T-helper 1 cell (primary cell): ENCODE measurements around the gene HACL1.
"Not testable (repeated sequence)": the region's sequence is repeated elsewhere in the genome, so short reads cannot be mapped to it uniquely, and the experiment has no call there.

Experiments used
- DNase-seq, 5 donors: peaks; one replicate each; pipeline ENCODE4 v3.0.0-alpha.2; 2012 to 2020

The HACL1 gene

DNA sequence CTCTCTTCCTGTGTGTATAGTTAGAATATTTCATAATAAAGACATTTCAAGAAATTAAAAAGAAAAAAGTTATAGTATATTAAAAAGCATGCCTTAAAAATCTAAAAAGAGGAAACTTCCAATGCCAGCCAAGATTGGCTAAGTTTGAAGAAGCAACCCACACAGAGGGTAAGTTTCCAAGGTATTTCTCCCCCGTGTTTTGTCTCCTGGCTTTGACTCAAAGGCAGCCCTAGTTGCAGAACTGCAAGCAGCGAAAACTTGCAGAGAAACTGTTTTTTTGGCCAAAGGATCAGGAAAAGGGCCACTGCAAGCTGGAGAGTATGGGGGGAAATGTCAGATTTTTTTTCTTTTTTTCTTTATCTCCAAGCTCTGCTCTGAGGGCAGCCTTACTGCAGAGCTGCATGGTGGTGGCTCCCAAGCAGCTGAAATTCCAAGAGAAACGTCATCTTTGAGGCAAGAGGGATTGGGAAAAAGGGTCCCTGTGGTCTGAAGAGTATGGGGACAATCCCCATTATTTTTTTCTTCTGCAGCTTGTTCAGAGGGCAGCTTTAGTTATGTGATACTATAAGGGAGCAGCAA is 23.0 kb downstream of the HACL1 start:
- DNase-seq, result no peak

DNA sequence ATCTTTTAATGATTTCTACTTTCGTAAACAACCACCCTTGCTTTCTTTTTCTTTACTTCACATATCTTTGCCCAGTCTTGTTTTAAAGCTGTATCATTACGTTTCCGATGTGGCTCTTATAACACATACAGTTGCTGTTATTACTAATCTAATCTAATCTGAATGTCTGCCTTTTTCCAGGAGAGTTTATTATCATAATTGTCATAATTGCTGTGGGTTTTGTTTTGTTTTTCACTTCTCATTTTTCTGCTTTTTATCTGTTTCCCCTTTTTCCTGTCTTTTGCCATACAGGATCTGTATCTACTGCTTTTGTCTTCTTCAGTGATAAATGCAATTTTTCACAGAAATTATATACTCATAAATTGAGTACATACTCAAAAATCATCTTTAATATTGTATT is 24.9 kb downstream of the HACL1 start:
- no peak for DNase-seq

DNA sequence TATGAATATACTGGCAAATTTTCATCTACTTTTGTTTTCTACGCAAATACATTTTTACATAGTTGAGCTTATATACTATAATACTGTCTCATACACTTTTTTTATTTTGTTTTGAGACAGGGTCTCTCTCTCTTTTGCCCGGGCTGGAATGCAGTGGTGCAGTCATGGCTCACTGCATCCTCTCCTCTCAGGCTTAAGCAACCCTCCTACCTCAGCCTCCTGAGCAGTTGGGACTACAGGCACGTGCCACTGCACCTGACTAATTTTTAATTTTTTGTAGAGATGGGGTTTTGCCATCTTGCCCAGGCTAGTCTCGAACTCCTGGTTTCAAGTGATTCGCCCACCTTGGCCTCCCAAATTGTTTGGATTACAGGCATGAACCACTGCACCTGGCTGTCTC is 25.9 kb downstream of the HACL1 start:
- DNase-seq, result no peak

DNA sequence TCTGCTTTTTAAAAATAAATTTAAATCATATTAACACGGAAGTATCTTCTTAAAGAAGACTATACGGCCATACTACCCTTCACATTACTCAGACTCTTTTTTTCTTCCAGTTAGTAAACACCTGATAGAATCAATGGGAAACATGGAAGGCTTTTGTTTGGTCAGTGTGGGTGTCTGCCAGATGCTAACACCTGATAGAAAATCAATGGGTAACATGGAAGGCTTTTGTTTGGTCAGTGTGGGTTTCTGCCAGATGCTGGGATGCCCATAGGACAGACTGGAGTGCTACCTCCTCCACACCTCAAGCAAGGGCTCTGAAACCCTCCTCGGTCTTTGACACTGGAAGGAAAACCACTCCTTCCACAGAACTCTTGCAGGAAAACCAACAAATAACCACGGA is 29.2 kb downstream of the HACL1 start:
- DNase-seq, result no peak

DNA sequence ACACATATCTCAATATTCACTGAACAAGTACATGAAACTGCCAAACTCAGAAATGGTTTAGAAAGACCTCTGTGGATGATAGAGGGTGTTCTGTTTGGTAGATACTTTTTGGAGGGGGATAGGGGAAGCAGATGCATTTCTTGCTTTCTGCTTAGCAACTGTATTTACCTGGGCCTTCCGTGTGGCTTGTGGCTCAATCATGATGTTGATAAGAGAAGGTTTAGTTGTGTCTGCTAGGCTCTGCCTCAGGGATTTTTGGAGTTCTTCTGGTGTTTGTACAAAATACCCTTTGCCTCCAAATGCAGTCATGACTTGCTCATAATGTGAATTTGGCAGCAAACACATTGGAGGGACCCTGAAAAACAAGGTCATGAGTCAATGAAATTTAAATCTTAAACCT is 38.2 kb downstream of the HACL1 start:
- DNase-seq, result no peak

DNA sequence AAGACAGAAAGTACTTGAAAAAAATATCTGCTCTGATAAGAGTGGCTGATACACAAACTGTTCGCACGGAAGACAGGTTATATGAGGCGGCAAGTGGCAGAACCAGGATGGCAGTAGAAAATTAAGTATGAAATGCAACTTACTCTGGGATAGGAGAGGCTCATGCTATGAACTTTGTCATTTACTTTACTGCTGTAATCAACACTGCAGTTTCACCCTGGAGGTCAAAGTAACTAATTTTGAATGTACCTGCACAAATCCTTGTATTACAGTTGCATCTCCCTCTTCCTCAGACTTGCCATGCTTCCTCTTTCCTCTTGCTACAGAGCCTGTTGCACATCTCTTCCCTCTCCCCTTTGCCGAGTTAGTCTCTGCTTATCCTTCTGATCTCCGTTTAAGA is 38.8 kb downstream of the HACL1 start:
- no peak for DNase-seq

DNA sequence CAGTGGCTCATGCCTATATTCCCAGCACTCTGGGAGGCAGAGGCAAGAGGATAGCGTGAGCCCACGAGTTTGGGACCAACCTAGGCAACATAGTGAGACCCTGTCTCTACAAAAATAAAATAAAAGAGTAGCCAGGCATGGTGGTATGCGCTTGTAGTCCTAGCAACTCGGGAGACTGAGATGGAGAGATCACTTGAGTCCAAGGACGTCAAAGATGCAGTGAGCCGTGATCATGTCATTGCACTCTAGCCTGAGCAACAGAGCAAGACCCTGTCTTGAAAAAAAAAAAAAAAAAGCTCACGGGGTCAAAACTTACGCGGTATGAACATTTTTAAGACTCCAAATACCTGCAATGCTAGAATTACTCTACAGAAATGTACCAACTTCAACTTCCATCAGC is 42.8 kb downstream of the HACL1 start:
- no peak for DNase-seq

DNA sequence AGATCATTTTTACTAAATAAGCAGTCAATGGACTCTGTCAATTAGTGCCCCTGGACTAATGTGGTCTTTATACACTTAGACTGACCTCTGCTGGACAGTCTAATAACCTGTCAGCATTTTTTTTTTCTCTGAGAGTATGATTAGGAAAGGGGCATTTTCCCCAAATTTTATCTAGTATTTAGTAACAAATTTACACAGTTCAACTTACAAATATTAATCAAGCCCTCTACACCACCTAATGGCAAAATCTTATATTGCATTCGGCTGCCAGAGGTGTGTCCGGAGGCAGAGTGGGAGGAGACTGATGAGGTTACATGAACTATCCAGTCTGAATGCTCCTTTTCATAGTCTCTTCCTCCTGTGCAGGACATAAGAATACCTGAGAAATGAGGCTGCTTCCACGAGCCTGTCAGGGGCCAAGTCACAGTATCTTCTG is 43.8 kb downstream of the HACL1 start:
- peak in 4 of 5 donors; percentile 39 to 78 (median 46) for DNase-seq

DNA sequence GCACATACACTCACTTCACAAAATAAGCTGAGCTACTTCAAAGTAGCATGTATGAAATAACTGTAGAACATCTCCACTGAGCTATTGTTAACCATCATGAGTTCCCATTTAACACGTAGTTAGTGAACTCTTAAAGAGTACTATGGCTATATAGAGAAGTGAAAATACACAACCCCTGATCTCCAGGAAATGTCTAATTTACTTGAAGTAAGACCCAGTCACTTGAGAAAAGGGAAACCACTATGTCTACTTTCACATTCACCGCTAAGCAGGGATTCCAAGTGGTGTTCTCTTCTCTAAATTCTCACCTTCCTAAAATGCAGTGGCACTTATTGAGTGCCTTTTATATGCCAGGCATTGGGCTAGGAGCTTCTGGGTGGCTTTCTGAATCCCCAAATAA is 44.9 kb downstream of the HACL1 start:
- DNase-seq, result peak in 1 of 5 donors; percentile 67

DNA sequence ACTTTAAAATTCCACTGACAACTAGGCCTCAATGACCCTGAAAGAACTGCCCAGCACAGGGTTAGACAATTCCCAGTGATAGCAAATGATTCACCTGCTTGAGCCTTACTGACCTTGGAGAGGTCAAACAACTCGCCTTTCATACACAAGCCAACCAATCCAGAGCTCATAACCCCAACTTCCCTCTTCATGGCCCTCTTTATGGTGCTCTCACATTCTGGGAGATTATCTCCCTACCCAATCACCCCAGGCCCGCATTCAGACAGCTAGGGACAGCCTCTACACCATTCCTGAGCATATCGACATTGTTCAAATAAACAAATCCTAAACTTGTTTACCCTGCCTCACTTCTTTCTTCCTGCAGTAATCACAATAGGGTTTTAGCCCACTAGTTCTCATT is 47.6 kb downstream of the HACL1 start:
- DNase-seq, result no peak

DNA sequence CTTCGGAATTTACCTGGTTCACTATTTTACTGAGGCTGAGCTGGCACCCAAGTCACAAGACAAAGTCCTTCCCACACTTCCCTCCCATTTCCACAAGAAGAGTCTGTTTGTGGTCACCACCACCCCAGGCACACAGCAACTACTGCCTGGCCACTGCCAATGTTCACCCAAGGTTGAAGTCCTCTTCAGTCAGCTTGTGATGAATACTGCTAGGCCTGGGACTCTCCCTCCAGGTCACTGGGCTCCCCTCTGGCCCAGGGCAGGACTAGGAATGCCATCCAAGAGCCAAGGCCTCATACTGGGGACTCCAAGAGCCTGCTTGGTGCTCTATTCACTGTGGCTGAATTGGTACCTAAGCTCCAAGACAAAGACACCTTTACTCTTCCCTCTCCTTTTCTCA is 49.5 kb downstream of the HACL1 start:
- no peak for DNase-seq

DNA sequence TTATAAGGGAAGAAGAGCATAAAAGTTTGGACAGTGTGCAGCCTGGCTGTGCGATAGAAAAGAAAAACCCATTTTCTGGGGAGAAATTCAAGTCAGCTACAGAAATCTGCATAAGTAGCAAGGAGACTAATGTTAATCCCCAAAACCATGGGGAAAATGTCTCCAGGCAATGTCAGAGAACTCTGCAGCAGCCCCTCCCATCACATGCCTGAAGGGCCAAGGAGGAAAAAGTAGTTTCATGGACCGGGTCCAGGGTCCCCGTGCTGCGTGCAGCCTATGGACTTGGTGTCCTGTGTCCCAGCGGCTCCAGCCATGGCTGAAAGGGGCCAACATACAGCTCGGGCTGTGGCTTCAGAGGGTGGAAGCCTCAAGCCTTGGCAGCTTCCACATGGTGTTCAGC is 51.5 kb downstream of the HACL1 start:
- DNase-seq, result no peak

DNA sequence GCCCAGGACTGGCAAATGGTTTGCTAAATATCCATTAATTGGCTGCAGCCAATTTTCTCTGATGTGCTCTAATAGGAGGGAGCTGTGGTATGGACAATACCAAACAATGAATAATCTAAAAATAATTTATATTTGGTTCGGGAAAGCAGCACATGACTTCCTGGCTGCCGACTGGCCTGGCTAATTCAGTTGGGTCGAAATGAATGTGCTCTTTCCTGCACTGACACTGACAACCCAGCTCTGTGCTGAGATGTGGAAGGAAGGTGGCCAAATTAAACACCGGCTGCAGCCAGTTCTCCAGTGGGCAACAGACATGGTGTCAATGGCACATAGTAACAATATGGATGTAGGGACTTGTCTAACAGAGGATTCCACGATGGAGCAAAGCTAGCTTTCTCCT is 58.8 kb downstream of the HACL1 start:
- no peak for DNase-seq

DNA sequence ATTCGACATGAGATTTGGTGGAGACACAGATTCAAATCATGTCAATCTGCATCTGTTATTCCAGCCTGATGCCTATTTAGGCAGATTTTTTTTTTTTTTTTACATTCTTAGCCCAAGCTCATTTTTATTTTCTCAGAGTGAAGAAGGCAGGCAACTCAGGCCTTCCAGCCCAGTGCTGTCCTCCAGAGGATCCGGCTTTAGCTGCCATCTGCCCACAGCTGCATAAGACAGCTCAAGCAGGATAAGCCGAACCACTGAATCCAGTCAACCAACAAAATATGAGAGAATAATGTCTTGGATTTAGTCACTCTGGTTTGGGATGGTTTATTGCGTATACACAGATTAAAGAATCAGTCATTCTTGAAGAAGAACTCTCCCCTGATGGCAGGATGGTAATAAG is 60.0 kb downstream of the HACL1 start:
- DNase-seq, result no peak

DNA sequence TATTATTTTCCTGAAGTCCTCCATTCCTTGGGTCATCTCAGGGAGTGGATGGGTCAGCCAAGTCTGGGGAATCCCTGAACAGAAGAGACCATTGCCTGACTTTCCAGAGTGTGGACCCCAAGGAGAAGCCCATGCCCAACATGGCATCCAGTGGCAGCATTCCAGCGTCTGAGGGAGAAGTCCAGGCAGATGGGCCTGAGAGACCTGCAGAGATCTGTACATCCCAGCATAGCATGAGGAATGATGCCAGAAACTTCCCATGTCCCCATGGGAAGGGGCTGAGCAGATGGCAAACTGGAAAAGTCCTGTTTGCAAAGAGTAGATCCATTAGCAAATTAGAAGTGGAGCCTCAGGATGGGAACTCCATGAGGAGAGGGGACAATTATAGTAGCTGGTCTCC is 62.3 kb downstream of the HACL1 start:
- DNase-seq, result no peak

DNA sequence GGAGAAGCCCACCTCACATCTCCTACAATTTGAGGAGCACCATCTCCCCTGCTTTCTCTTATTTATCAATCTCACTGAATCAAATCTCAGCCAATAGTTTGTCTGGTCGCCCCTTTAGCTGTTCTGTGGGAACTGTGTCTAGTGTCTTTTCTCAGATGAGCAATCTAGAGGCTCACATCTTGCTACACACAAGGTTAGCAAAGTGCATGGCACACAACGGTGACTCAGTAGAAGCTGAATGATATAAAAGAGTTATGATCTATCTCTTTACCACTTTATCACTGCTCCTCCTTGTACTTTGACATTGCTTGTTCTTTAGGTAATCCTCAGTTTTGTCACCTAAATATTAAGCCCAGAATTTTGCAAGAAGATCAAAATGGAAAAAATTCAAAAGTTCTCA is 63.0 kb downstream of the HACL1 start:
- no peak for DNase-seq

DNA sequence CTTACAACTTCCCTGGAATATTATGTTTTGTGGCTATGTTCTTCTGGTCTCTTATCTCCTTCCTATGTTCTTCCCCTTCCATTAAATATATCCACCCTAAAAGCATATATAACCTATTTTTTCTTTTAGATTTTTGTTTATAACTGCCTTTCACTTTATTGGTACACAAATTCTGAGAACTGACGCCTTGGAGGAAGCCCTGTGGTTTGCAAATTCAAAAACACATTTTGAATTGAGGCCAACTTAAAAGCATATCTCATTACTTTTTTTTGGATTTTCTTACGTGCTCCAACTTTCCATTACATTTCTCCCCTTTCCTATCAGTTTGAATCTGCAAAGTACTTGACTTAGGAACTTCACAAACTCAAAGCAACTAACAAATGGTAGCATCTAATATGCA is 64.5 kb downstream of the HACL1 start:
- peak in 1 of 5 donors; percentile 65 for DNase-seq

DNA sequence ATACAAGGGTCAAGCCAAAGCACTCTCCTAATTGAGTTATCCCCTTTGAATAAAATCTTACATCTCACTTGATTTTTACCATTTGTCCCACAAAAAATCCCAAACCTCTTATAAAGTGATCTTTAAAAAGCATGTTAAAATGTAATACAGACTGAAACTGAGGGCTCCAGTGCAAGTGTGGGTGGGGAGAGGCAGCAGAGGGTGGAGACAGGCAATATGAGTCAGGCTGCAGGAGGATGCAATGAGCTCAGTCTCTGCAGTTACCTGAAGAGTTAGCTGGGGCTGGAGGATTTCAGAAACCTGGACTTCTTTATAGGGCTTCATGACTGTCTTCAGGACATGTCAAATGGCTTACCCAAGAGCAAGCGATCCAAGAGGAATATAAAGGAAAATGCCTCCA is 65.6 kb downstream of the HACL1 start:
- DNase-seq, result peak in 2 of 5 donors; percentile 3 to 74

DNA sequence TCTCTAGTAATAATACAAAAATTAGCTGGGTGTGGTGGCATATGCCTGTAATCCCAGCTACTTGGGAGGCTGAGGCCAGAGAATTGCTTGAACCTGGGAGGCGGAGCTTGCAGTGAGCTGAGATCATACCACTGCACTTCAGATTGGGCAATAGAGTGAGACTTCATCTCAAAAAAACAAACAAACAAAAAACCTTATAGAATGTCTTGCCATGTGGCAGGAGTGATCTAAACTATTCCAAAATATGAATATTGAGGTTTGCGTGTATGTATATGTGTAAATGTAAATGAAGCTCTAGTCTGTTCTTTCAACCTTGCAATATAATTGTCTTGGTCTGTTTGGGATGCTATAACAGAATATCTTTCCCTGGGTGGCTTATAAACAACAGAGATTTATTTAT is 68.8 kb downstream of the HACL1 start:
- DNase-seq, result not testable (repeated sequence)

DNA sequence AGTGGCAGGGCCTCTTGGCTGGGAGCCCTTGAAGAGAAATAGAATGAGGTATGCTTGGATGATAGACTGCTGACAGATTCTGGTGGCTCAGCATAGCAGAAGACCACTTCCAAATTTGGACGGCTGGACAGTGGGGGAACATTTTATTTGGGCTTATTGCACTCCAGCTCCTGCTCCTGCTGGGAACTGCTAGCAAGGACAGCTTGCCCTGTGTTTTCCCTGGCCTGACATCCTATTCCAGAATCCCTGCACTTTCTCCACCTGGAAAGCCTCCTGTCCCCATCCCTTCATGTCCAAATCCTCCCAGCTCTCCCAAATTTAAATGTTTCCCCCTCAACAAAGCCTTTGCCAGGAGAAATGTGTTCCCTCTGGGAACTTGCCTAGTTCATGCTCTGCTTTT is 70.0 kb downstream of the HACL1 start:
- no peak for DNase-seq

DNA sequence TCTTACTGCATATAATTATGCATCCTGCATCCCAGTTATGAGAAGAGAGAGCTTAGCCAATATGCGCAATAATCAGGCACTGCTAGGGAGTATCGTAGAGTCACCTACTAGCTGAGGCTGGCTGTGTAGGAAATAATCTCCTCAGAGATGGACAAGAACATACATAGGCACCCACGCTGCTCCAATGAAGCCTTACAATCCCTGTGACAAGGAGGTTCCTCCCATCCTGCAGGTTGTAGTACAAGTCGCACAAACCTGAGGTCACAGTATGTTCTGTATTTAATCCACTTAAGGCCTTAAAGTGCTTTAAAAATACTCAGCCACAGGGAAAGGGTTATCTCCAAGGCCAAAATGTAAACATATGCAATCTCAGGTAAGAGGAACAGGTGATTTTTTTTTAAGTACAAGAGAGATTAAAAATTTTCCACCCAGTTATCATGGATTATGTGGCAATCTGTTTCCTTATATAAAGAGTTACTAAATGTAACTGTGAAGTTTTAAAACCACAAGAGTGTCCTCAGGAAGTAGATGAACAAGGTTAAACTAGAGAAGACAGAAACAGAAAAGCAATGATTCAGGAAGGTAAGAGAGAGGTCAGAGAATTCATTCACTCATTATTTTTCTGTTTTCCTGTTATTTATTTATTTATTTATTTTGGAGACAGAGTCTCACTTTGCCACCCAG is 72.4 kb downstream of the HACL1 start:
- DNase-seq, result no peak

DNA sequence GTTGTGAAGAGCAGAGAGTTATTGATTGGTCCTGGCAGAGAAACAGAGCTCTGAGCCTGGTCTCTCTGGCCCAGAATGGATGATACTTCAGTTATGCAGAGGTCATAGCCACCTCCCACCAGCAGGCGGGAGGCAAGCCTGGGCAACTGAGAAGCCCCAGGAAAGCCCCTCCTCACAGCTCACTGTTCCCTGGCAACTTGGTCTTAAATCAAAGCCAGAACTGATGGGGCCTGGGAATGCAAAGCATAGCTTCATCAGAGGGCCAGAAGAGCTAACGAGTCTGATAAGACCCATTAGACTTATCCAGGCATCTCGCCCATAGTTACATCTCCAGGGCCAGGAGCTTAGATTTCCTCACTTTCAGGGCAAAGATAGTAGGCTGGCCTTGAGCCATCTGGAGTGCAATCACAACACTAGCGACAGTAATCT is 74.3 kb downstream of the HACL1 start:
- no peak for DNase-seq

DNA sequence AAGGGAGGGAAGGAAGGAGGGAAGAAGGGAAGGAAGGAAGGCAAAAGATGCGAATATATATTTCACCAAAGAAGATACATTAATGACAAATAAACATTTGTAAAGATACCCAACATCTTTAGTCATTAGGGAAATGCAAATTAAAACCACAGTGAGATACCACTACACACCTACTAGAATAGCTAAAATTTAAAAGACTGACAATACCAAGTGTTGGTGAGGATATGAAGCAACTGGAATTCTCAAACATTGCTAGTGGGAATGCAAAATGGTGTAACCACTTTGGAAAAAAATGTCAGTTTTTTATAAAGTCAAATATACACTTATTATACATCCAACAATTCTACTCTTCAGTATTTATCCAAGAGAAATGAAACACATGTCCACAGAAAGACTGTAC is 75.6 kb downstream of the HACL1 start:
- no peak for DNase-seq

DNA sequence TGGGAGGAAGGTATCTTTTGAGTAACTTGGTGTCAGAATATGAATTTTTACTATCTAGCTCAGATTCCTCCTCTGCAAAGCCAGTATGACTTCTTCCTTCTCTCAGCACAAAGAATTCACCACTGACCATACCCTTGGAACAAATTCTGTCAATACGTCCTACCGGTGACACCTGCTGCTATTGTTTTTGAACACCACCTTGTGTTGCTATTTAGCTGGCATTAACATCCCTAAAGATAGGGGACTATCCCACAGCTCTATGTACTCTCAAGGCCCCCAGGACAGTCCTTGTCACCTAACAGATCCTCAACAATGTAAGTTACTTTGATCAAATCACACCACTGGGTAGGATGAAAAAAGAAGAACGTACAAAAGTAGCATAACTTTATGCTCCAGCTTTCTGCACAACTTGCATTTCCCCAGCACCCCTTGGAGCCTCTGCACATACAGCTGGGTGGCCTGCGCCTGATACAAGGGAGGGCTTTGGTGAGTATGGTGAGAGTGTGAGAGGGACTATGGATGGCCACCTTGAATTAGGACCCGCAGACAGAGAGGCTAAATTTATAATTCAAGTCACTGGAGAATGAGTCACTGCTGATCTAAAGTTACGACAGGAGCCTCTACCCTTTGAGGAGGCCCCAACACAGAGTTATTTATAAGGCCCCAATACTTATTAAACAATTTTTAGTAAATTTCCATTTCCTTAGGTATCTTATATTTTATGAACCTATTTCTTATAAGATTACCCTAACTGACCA is 77.5 kb downstream of the HACL1 start:
- DNase-seq, result no peak
